GM12878 (cell line): ENCODE results near the gene CAB39. TPM values are rescaled to one million over a fixed set of nuclear protein-coding genes. Genes with fewer than 3 reads are reported as not detected.
A peak's percentile ranks its signal among the peaks of the same experiment; 100 is the strongest.

Experiments
- ATAC-seq: fragments of 200-7000 bp; cut with Tn5 transposase; 3 replicates; pipeline ENCODE4 v1.9.1; 2020; ENCODE audit warnings: mild to moderate bottlenecking, moderate library complexity
- BruUV-seq: library from RNA; stranded (reverse); fragments of 400-500 nt; replicated peaks from 2 replicates; lab custom pipeline; 2021; lab: Mats Ljungman, UMichigan
- CTCF ChIA-PET: fragments of 300-600 bp; sonication (Branson Sonifier 250); formaldehyde crosslinking; extraction: SDS; loops from one replicate; lab custom pipeline; 2021; ENCODE audit warnings: inconsistent platforms; lab: Yijun Ruan, JAX
- POLR2A ChIA-PET: fragments of 350-600 bp; formaldehyde crosslinking; extraction: SDS; loops from one replicate; lab custom pipeline; 2021; ENCODE audit warnings: inconsistent platforms; lab: Charles Lee
- RAD21 ChIA-PET: fragments of 300-600 bp; sonication (Branson Sonifier 250); formaldehyde crosslinking; loops from one replicate; lab custom pipeline; 2023; ENCODE audit warnings: antibody characterized with exemption; ENCODE audit not compliant: unreplicated experiment; lab: Charles Lee
- SMC1A ChIA-PET: fragments of 300-600 bp; sonication (Branson Sonifier 250); formaldehyde crosslinking; loops from one replicate; lab custom pipeline; 2023; ENCODE audit not compliant: unreplicated experiment, uncharacterized antibody; lab: Charles Lee
- DNase-seq: peaks from one replicate; pipeline ENCODE4 v3.0.0-alpha.2; 2011; ENCODE audit warnings: low read depth, low spot score
- FAIRE-seq: peaks from 3 replicates; lab custom pipeline; 2011; peaks lifted over from hg19 to GRCh38; lab: Jason Lieb, UNC
- H2AFZ ChIP-seq: 2 replicates; pipeline ENCODE4 v1.6.0; 2011; ENCODE audit warnings: low read depth, low read length, control low read depth; ENCODE audit not compliant: control insufficient read depth
- H3K27ac ChIP-seq: 2 replicates; pipeline ENCODE4 v1.5.1; 2011; ENCODE audit warnings: control low read depth; ENCODE audit not compliant: control insufficient read depth, insufficient read depth
- H3K27me3 ChIP-seq, 2 experiments: replicated peaks in 1 of 2; 2 replicates each; pipeline versions ENCODE4 v1.6.0 to v1.6.1; 2011; ENCODE audit warnings: low read length in 1 of 2; ENCODE audit not compliant: control insufficient read depth in 2 of 2, insufficient read depth in 2 of 2
- H3K36me3 ChIP-seq, 2 experiments: 2 replicates each; pipeline ENCODE4 v1.5.1; 2011; ENCODE audit warnings: low read length in 1 of 2; ENCODE audit not compliant: control insufficient read depth in 2 of 2, insufficient read depth in 2 of 2
- H3K4me1 ChIP-seq: 2 replicates; pipeline ENCODE4 v1.6.1; 2011; ENCODE audit warnings: mild to moderate bottlenecking, low read length, moderate library complexity, mixed read lengths; ENCODE audit not compliant: control insufficient read depth, insufficient read depth
- H3K4me2 ChIP-seq: 2 replicates; pipeline ENCODE4 v1.6.0; 2011; ENCODE audit warnings: control low read depth; ENCODE audit not compliant: control insufficient read depth, insufficient read depth
- H3K4me3 ChIP-seq: fragments of 200-600 bp; sonication (generic); 2 replicates; pipeline ENCODE4 v1.5.1; 2016
- H3K79me2 ChIP-seq: 2 replicates; pipeline ENCODE4 v1.6.0; 2011; ENCODE audit warnings: low read length; ENCODE audit not compliant: control insufficient read depth, insufficient read depth
- H3K9ac ChIP-seq: 2 replicates; pipeline ENCODE4 v1.8.0; 2011; ENCODE audit warnings: low read length, control low read depth, mixed read lengths; ENCODE audit not compliant: control insufficient read depth, insufficient read depth
- H3K9me3 ChIP-seq: replicated peaks from 3 replicates; pipeline ENCODE4 v1.5.1; 2011; ENCODE audit warnings: mild to moderate bottlenecking, low read length; ENCODE audit not compliant: control insufficient read depth, insufficient read depth
- H4K20me1 ChIP-seq: 2 replicates; pipeline ENCODE4 v1.6.0; 2011; ENCODE audit not compliant: control insufficient read depth, insufficient read depth
- ATF3 ChIP-seq: IDR thresholded peaks from 2 replicates; pipeline ENCODE4 v1.6.1; 2011; ENCODE audit warnings: low read depth, mild to moderate bottlenecking, low read length, moderate library complexity, borderline replicate concordance; ENCODE audit errors: extremely low read depth
- CBX3 ChIP-seq: fragments of 200-600 bp; sonication (generic); IDR thresholded peaks from 2 replicates; pipeline ENCODE4 v1.6.1; 2016; ENCODE audit warnings: low read depth, borderline replicate concordance
- E2F4 ChIP-seq: IDR thresholded peaks from 2 replicates; pipeline ENCODE4 v1.6.1; 2012; ENCODE audit warnings: low read depth, low read length, improper control_type of control experiment
- KAT2A ChIP-seq: conservative IDR thresholded peaks from 2 replicates; pipeline ENCODE4 v1.6.1; 2011; ENCODE audit warnings: low read depth, low read length; ENCODE audit not compliant: control insufficient read depth
- KLF5 ChIP-seq: fragments of 450-650 bp; IDR thresholded peaks from 2 replicates; pipeline ENCODE4 v1.6.1; 2014; ENCODE audit warnings: mild to moderate bottlenecking; ENCODE audit not compliant: partially characterized antibody
- LARP7 ChIP-seq: fragments of 450-650 bp; IDR thresholded peaks from 2 replicates; pipeline ENCODE4 v1.6.1; 2017; ENCODE audit warnings: mild to moderate bottlenecking
- RFX5 ChIP-seq: IDR thresholded peaks from 2 replicates; pipeline ENCODE4 v1.6.1; 2011; ENCODE audit warnings: low read depth, low read length, improper control_type of control experiment
- YY1 ChIP-seq: IDR thresholded peaks from 2 replicates; pipeline ENCODE4 v1.6.1; 2011; ENCODE audit warnings: low read depth, mild to moderate bottlenecking, low read length
- ZNF687 ChIP-seq: fragments of 450-650 bp; IDR thresholded peaks from 2 replicates; pipeline ENCODE4 v1.6.1; 2017; ENCODE audit warnings: mild to moderate bottlenecking, moderate library complexity
- WGBS: methylation state at CpG from one replicate; pipeline ENCODE4 v1.1.6; 2016; ENCODE audit warnings: low lambda C conversion rate; ENCODE audit not compliant: insufficient replicate concordance, insufficient coverage; ENCODE audit errors: missing lambda C conversion rate; 5-methylcytosine and 5-hydroxymethylcytosine counted together
- in situ Hi-C: fragments of 300-500 bp; cut with MboI; formaldehyde crosslinking; loops from 9 replicates; pipeline ENCODE4 v1.14.3; 2018; ENCODE audit warnings: mixed read lengths
- intact Hi-C: fragments of 100-400 bp; cut with micrococcal nuclease; formaldehyde crosslinking; loops from one replicate; pipeline ENCODE4 v1.14.2; 2022; ENCODE audit not compliant: unreplicated experiment
- polyA plus RNA-seq, 11 experiments: library from polyadenylated mRNA; depleted of rRNA in 4 of 11; unstranded in 6 of 11; stranded (reverse) in 5 of 11; fragments of >200 nt; fragmentation: Nextera tagmentation in 4 of 11; fragmentation: Illumina TruSeq in 1 of 11; extraction: Ambion mirVana in 4 of 11; extraction: Trizol in 1 of 11; gene quantifications; 1 replicate in 1 of 11; 2 replicates in 10 of 11; pipeline versions ENCODE4 v1.2.1 to v1.2.3, GENCODE V29; 2011 to 2016; ENCODE audit warnings: inconsistent platforms in 2 of 11, missing spikeins in 2 of 11, low read depth in 1 of 11
- total RNA-seq, 4 experiments: library from RNA; depleted of rRNA in 3 of 4; stranded (reverse); fragments of >200 nt in 3 of 4; fragmentation: Illumina TruSeq in 1 of 4; extraction: Trizol in 1 of 4; gene quantifications; 2 replicates each; pipeline versions ENCODE4 v1.2.1 to v1.2.3, GENCODE V29; 2013 to 2021

Gene CAB39
- total and polyA plus RNA-seq, 10 of the 15 experiments (the other 5 are each of a cell fraction or from before 2014, with no cell fraction given), result 13.3 to 129 (median 62.9) TPM

- TF ChIP-seq ATF3 (no peak), YY1 (no peak)
- TF ChIP-seq, all 136 proteins: peak for 10
Observed at GRCh38 chr2:230865766-230866755, 153.4 kb downstream of the CAB39 start (continued).

- FAIRE-seq (no peak), DNase-seq (no peak), ATAC-seq (no peak)
- ChIA-PET POLR2A (interaction anchor here (0.8 to 1.4 kb wide), 4 partner anchors 9 to 95 kb away, joined by 3 to 5 read pairs (median 3); partner anchors contain the start of gene GPR55), RAD21 (interaction anchor here (0.9 to 1.5 kb wide), 6 partner anchors 8 to 121 kb away, joined by 3 to 5 read pairs (median 3); partner anchors contain the start of gene GPR55), SMC1A (interaction anchor here (0.6 to 1.6 kb wide), 10 partner anchors 10 to 120 kb away, joined by 3 to 6 read pairs (median 4); no protein-coding TSS in a partner anchor), CTCF (interaction anchor here (0.7 to 4.9 kb wide), 17 partner anchors 12 to 185 kb away, joined by 3 to 25 read pairs (median 4); partner anchors contain the start of gene GPR55)
- TF ChIP-seq CBX3 (no peak), KAT2A (no peak), E2F4 (no peak), LARP7 (no peak), RFX5 (no peak), KLF5 (no peak), ZNF687 (no peak)
- no peaks in the 10 kb centered on the region; a peak in 2 of 4 replicates for H3K27me3 ChIP-seq
- no peak overlapping the region for H3K9ac ChIP-seq
- peaks cover 7% of the 10 kb centered on the region for H3K79me2 ChIP-seq
- H2AFZ ChIP-seq, result no peak overlapping the region
- no TSS peak for BruUV-seq
- in situ Hi-C loops, result no loop called here
- peak overlapping the region; percentile 97; the same call in 1 of the 2 replicates for H3K4me3 ChIP-seq
- intact Hi-C loops, result no loop called here
- no peaks in the 10 kb centered on the region for H4K20me1 ChIP-seq
- no peaks in the 10 kb centered on the region for H3K36me3 ChIP-seq
- peaks cover 38% of the 10 kb centered on the region for H3K4me1 ChIP-seq
- H3K4me2 ChIP-seq, result peak overlapping the region; percentile 31; the same call in 1 of the 2 replicates
- H3K27ac ChIP-seq, result no peak overlapping the region
- 49% methylated on average over 13 of the region's 13 CpGs for WGBS
- H3K9me3 ChIP-seq, result no peaks in the 10 kb centered on the region
Observed at GRCh38 chr2:230866756-230867523, 154.3 kb downstream of the CAB39 start.
